Central memory CD4-positive, alpha-beta T cell (primary cell): ENCODE results near the gene MYO3B.

Experiments
- DNase-seq: peaks from one replicate; pipeline ENCODE4 v3.0.0; 2022
- total RNA-seq, 3 experiments: gene quantifications; one replicate each; lab custom pipeline; 2026; lab: John Stamatoyannopoulos, UW

The MYO3B gene, protein sequence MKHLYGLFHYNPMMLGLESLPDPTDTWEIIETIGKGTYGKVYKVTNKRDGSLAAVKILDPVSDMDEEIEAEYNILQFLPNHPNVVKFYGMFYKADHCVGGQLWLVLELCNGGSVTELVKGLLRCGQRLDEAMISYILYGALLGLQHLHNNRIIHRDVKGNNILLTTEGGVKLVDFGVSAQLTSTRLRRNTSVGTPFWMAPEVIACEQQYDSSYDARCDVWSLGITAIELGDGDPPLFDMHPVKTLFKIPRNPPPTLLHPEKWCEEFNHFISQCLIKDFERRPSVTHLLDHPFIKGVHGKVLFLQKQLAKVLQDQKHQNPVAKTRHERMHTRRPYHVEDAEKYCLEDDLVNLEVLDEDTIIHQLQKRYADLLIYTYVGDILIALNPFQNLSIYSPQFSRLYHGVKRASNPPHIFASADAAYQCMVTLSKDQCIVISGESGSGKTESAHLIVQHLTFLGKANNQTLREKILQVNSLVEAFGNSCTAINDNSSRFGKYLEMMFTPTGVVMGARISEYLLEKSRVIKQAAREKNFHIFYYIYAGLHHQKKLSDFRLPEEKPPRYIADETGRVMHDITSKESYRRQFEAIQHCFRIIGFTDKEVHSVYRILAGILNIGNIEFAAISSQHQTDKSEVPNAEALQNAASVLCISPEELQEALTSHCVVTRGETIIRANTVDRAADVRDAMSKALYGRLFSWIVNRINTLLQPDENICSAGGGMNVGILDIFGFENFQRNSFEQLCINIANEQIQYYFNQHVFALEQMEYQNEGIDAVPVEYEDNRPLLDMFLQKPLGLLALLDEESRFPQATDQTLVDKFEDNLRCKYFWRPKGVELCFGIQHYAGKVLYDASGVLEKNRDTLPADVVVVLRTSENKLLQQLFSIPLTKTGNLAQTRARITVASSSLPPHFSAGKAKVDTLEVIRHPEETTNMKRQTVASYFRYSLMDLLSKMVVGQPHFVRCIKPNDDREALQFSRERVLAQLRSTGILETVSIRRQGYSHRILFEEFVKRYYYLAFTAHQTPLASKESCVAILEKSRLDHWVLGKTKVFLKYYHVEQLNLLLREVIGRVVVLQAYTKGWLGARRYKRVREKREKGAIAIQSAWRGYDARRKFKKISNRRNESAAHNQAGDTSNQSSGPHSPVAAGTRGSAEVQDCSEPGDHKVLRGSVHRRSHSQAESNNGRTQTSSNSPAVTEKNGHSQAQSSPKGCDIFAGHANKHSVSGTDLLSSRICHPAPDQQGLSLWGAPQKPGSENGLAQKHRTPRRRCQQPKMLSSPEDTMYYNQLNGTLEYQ (N-terminal part only)
- total RNA-seq: 0 reads per million in 3 experiments

GRCh38 chr2:170177950-170178781 lies at the start of gene MYO3B:
Gene MYO3B (plus strand): TSS chr2:170178147. CDS start chr2:170178288, 141 bp downstream.
- no peak for DNase-seq

DNA sequence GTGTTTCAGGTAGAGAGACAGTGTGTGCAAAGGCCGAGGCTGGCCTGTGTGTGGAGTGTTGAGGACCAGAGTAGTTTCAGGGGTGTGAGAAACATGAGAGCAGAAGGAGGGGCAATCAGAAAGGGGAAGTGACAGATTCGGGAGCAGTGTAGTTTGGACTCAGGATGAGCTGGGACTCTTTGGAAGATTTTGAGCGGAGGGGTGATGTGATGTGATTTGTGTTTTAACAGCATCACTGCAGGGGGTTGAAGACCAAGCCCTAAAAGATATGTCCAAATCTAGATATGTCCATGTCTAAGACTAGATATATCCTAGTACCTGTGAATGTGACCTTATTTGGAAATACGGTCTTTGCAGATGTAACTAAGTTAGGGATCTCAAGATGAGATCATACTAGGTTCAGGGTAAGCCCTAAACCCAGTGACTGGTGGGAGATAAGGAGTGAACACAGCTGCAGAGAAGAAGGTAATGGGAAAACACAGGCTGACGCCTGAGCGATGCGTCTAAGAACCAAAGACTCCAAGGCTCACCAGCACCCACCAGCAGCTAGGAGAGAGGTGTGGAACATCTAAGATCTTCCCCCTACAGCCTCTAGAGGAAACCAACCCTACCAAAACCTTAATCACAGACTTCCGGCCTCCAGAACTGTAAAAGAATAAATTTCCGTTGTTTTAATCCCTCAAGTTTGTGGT lies 38.5 kb upstream of the MYO3B start:
- DNase-seq: no peak

GRCh38 chr2:170140561-170140960 lies 37.4 kb upstream of the MYO3B start:
- no peak for DNase-seq

DNA sequence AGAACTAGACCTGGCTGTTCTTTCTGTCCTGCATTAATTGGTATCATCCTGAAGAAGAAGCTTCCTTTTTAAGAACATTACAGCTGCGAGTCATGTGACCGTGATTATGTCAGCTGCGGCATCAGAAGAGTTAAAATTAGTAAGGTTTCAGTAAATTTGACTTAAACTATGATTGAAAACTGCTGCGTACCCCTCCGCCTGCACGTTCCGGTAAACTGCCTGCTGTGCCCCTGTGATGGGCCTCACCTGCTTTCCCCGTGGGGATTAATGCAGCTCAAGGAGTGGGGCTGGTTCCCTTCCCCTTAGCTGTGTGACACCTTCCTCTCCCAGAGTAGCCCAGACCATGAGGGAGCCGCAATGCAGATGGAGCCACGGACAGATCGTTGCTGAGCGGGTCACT lies 36.1 kb upstream of the MYO3B start:
- DNase-seq: no peak

GRCh38 chr2:170142502-170142901 lies 35.4 kb upstream of the MYO3B start:
- DNase-seq: no peak

- no peak for DNase-seq
Observed at GRCh38 chr2:170143045-170143717, 34.8 kb upstream of the MYO3B start.

GRCh38 chr2:170144761-170145160 lies 33.2 kb upstream of the MYO3B start:
- DNase-seq: no peak

DNA sequence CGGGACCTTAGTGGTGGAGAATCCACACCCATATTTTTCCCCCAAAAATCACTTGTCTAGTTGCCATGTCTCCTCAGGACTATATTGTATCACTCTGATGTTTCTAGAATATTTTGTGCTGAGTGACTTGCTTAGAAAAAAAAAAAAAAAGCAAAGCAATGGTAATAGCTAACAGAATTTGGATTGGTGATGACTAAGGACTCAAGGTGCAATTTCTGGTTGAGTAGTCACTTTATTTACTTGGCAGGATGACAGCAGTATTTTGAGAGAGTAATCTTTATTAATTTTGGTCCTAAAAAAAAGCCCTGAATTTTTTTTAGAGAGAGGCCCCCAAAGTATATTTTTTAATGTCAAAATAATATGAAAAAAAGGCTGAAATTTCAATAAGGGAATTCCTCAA lies 32.8 kb upstream of the MYO3B start:
- no peak for DNase-seq

DNA sequence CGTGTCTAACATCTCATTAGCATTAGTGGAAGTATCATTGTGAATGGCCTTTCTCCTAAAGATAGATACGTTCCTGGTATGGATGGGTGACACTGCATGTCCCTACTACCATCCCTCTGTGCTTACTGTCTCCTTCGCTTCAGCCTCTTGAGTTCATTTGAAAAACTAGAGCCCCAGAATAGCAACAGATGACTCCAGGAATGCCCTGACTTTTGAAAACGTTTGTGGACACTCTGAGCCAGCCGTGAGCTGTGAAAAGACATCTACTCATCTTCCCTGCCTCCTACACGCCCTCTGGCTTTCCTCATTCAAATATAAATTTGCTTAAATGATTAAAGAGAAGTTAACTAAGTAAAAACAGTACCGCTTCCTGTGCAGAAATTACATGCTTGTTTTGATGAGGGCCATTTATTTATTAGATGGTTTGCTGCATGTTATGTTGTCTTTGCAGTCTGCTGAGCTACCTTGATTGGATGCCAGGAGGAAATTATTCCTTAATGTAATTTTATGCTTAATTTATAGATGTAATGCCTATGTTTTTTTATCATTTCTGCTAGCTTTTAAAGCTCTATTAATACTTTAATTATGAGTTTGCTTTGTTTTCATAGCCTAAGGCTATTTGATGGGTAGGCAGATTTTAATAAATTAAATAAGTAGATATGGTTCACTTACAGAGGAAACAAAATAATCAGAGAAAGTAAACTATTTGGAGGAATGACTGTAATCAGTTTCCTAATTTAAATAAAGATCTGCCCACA lies 32.1 kb upstream of the MYO3B start:
- DNase-seq: no peak

DNA sequence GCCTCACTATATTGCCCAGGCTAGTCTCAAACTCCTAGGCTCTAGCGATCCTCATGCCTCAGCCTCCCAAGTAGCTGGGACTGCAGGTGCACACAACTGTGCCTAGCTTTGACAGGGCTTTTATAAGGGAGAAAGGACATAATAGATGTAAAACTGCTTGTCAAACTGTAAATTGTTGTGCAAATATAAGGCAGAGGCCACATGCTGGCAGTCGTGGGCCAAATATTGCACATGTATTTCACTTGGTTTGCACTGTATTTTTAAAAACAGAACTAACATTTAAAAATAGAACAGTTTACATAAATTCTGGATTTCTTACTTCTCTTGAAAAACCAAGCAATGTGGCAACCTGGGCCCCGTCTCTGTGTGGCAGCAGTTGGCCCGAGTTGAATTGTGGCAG lies 31.2 kb upstream of the MYO3B start:
- no peak for DNase-seq

DNA sequence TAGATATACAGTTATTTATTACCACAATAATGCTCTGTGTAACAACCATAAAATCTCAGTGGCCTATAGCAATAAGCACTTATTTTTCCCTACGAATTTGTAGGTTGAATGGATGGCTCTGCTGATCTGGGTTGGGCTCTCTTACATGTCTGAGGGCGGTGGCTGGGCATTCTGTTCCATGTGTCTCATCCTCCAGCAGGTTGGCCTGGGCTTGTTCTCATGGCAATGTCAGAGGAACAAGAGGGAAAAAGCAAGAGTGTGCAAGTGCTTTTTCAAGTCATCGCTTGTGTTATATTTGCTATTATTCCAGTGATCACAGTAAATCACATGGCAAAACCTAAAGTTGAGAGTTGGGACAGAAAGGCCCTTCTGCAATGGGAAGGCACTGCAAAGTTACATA lies 30.4 kb upstream of the MYO3B start:
- DNase-seq: no peak

DNA sequence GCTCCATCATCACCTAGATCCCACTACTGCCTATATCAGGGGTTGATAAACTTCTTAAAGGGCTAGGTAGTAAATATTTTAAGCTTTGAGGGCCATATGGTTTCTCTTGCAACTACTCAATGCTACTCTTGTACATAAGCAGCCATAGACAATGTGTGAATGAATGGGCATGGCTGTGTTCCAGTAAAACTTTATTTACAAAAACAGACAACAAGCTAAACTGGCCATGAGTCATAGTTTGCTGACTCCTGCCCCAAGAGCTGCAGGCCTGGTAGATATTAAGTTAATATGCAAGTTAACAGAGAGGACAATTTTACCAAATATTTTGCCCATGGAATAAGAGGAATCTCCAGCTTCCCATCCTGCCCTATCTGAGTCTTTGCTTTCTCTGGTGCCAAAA lies 29.8 kb upstream of the MYO3B start:
- DNase-seq: no peak

GRCh38 chr2:170152421-170152820 lies 25.5 kb upstream of the MYO3B start:
- no peak for DNase-seq

DNA sequence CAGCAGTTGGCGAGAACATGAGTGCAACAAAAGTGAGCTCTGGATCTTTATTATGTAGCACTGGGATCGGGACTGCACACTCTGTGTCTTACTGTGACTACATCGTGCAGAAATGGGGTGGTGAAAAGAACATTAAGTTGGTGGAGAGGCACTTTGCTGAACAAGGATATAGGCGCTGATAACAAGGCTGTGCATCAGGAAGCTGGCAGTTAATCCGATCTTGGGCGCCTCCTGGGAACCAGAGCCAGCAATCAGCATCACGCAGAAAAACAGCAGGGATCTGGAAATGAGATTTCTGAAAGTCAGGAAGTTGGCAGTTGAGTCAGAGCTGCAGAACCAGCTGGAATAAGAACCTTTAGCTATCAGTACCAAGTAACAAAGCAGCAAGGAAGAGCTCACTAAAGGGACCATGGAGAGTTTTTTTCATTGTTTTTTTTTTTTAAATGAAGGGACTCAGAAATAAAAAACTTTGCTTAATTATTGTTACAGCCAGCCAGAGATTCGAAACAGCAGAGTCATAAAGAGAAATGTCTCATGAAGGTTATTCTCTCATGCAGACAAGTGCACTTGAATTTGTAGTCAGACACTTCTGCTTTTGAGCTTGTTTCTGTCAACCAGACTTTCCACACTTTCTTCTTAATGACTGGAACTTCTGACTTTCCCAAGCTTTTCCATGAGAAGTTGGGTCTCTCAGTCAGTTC lies 22.8 kb upstream of the MYO3B start:
- no peak for DNase-seq

- no peak for DNase-seq
Observed at GRCh38 chr2:170155723-170156253, 22.2 kb upstream of the MYO3B start.

- no peak for DNase-seq
Observed at GRCh38 chr2:170156592-170156991, 21.4 kb upstream of the MYO3B start.

DNA sequence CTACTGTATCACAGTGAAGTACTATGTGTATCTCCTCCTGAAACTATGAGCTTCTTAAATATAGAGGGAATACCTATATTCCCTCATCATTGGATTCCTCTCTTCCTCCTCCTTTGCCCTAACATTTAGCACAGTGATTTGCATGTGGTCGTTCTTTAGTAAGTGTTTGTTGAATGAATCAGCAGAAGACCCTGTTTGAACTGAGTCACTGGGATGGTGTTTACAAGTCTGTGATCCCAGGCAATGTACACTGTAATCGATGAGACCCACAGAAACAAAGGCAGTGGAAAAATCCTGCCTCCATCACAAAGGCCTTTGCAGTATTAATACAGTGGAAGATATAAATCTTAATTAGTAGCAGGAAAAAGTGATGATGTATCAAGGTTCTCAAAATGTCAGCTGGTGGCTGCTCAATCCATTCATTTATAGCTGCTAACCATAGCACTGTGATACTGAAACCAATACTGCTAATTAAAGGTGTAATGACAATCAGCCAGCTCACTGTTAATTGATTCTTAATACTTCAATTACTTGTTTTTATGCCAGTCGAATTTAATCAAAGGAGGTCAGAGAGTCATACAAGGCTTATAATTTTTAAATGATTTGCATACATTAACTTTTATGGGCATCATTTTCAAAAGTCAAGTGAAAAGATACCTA lies 20.8 kb upstream of the MYO3B start:
- DNase-seq: no peak

DNA sequence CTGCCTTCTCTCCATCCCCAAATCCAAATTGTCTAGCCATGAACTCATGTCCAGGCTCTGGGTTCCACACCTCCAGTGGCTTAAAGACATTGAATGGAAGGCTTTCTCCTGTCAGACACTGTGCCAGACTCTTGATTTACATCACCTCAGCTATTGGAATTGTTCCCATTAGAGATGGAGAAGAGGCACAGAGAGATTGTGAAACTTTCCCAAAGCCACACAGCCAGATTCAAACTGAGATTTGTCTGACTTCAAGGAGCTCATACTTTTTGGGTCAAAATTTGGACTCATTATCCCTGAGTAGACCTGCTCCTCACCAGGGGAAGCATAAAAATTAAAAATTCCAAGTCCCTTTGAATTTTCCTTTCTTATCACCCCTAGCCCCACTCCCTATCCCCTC lies 18.9 kb upstream of the MYO3B start:
- DNase-seq: no peak
